CD8-positive, alpha-beta memory T cell (primary cell): Measurements from ENCODE around the gene ADAMTS20. TPM values are rescaled to one million over a fixed set of nuclear protein-coding genes. Genes with fewer than 3 reads are reported as not detected.
"Not testable (repeated sequence)": the region's sequence is repeated elsewhere in the genome, so short reads cannot be mapped to it uniquely, and the experiment has no call there.

Experiments used
- CTCF ChIA-PET: fragments of 350-600 bp; sonication (Branson Sonifier 250); formaldehyde crosslinking; loops from one replicate; lab custom pipeline; 2021; ENCODE audit warnings: antibody characterized with exemption; lab: Charles Lee
- POLR2A ChIA-PET: fragments of 350-600 bp; sonication (Branson Sonifier 250); formaldehyde crosslinking; loops from one replicate; lab custom pipeline; 2021; ENCODE audit warnings: antibody characterized with exemption; lab: Charles Lee
- DNase-seq, 5 donors: peaks; one replicate each; pipeline versions ENCODE4 v3.0.0 to v3.0.0-alpha.2; 2020 to 2022; ENCODE audit warnings: mixed read lengths in 1 of 5
- H3K27ac ChIP-seq: one replicate; pipeline ENCODE4 v1.7.0; 2013; ENCODE audit warnings: low read depth, mild to moderate bottlenecking, low read length, moderate library complexity
- H3K27me3 ChIP-seq: 2 replicates; pipeline ENCODE4 v1.7.0; 2013; ENCODE audit warnings: low read length, mild to moderate bottlenecking; ENCODE audit not compliant: insufficient read depth, poor library complexity, severe bottlenecking
- H3K36me3 ChIP-seq: 2 replicates; pipeline ENCODE4 v1.7.0; 2013; ENCODE audit warnings: mild to moderate bottlenecking, low read length, moderate library complexity; ENCODE audit not compliant: insufficient read depth
- H3K4me1 ChIP-seq: 2 replicates; pipeline ENCODE4 v1.7.0; 2013; ENCODE audit warnings: mild to moderate bottlenecking, low read length, moderate library complexity; ENCODE audit not compliant: insufficient read depth
- H3K4me3 ChIP-seq: 2 replicates; pipeline ENCODE4 v1.7.0; 2013; ENCODE audit warnings: mild to moderate bottlenecking, low read length
- H3K9me3 ChIP-seq: 2 replicates; pipeline ENCODE4 v1.7.0; 2013; ENCODE audit warnings: mild to moderate bottlenecking, low read length
- H3K27ac Mint-ChIP-seq, 8 donors: one replicate each; pipeline ENCODE4 v1.8.0; 2020 to 2021; ENCODE audit warnings: mixed read lengths in 8 of 8, mild to moderate bottlenecking in 6 of 8, inconsistent platforms in 3 of 8, moderate library complexity in 3 of 8
- H3K27me3 Mint-ChIP-seq, 2 donors: one replicate each; pipeline ENCODE4 v1.8.0; 2020 to 2021; ENCODE audit warnings: mixed read lengths in 2 of 2, mild to moderate bottlenecking in 1 of 2, moderate library complexity in 1 of 2
- H3K36me3 Mint-ChIP-seq, 3 donors: one replicate each; pipeline ENCODE4 v1.8.0; 2020 to 2021; ENCODE audit warnings: mixed read lengths in 3 of 3, inconsistent platforms in 1 of 3, mild to moderate bottlenecking in 1 of 3
- H3K4me1 Mint-ChIP-seq, 3 donors: one replicate each; pipeline ENCODE4 v1.8.0; 2020 to 2021; ENCODE audit warnings: mixed read lengths in 3 of 3, inconsistent platforms in 1 of 3, mild to moderate bottlenecking in 1 of 3
- H3K4me3 Mint-ChIP-seq, 7 donors: one replicate each; pipeline ENCODE4 v1.8.0; 2020 to 2021; ENCODE audit warnings: mixed read lengths in 7 of 7, mild to moderate bottlenecking in 6 of 7, moderate library complexity in 4 of 7, inconsistent platforms in 2 of 7
- H3K9me3 Mint-ChIP-seq, 5 donors: one replicate each; pipeline ENCODE4 v1.8.0; 2020 to 2022; ENCODE audit warnings: mixed read lengths in 5 of 5, mild to moderate bottlenecking in 3 of 5, moderate library complexity in 2 of 5, inconsistent platforms in 1 of 5
- polyA plus RNA-seq: library from polyadenylated mRNA; unstranded; fragments of 300-500 nt; fragmentation: Illumina TruSeq; gene quantifications from one replicate; pipeline ENCODE4 v1.2.3, GENCODE V29; 2021
- total RNA-seq, 2 experiments: library from RNA; stranded (reverse); gene quantifications; one replicate each; pipeline ENCODE4 v1.2.3, GENCODE V29; 2021

The ADAMTS20 gene
- total and polyA plus RNA-seq, 3 experiments from 2014 or later: not detected

GRCh38 chr12:43349863-43350262 lies 202.1 kb downstream of the ADAMTS20 start:
- Mint-ChIP-seq H3K27me3 (no peaks in the 10 kb centered on the region), H3K4me3 (no peak overlapping the region), H3K9me3 (peaks cover under 1 to 10% (median 4%) of the 10 kb centered on the region in 5 donors), H3K4me1 (no peaks in the 10 kb centered on the region), H3K36me3 (no peaks in the 10 kb centered on the region), H3K27ac (no peak overlapping the region)
- no peaks in the 10 kb centered on the region for H3K27me3 ChIP-seq
- no peak for DNase-seq
- no peak overlapping the region for H3K27ac ChIP-seq
- no peaks in the 10 kb centered on the region for H3K9me3 ChIP-seq
- no peaks in the 10 kb centered on the region for H3K4me1 ChIP-seq
- no peaks in the 10 kb centered on the region for H3K36me3 ChIP-seq
- ChIA-PET POLR2A (no interaction called here), CTCF (no interaction called here)
- H3K4me3 ChIP-seq: no peak overlapping the region

- no peak overlapping the region for H3K4me3 Mint-ChIP-seq
- DNase-seq: no peak
- no peaks in the 10 kb centered on the region for H3K36me3 Mint-ChIP-seq
- Histone ChIP-seq H3K9me3 (no peaks in the 10 kb centered on the region), H3K4me1 (no peaks in the 10 kb centered on the region), H3K27me3 (no peaks in the 10 kb centered on the region), H3K36me3 (no peaks in the 10 kb centered on the region), H3K27ac (no peak overlapping the region), H3K4me3 (no peak overlapping the region)
- no peaks in the 10 kb centered on the region for H3K27me3 Mint-ChIP-seq
- H3K9me3 Mint-ChIP-seq: peaks cover 4 to 11% (median 8%) of the 10 kb centered on the region in 5 donors
- H3K27ac Mint-ChIP-seq: no peak overlapping the region
- CTCF ChIA-PET: no interaction called here
- H3K4me1 Mint-ChIP-seq: no peaks in the 10 kb centered on the region
- POLR2A ChIA-PET: no interaction called here
These were observed 203.8 kb downstream of the ADAMTS20 start for GRCh38 chr12:43348221-43348620.

- no peaks in the 10 kb centered on the region for H3K36me3 Mint-ChIP-seq
- Histone ChIP-seq H3K27ac (no peak overlapping the region), H3K36me3 (no peaks in the 10 kb centered on the region), H3K27me3 (no peaks in the 10 kb centered on the region), H3K9me3 (no peaks in the 10 kb centered on the region), H3K4me3 (no peak overlapping the region), H3K4me1 (no peaks in the 10 kb centered on the region)
- ChIA-PET CTCF (interaction anchor here (1.7 kb wide), 1 partner anchor 11 kb away, joined by 4 read pairs; no protein-coding TSS in a partner anchor), POLR2A (no interaction called here)
- no peak overlapping the region for H3K27ac Mint-ChIP-seq
- H3K9me3 Mint-ChIP-seq: peaks cover 5 to 13% (median 10%) of the 10 kb centered on the region in 5 donors
- H3K4me1 Mint-ChIP-seq: no peaks in the 10 kb centered on the region
- DNase-seq: no peak
- no peak overlapping the region for H3K4me3 Mint-ChIP-seq
- H3K27me3 Mint-ChIP-seq: no peaks in the 10 kb centered on the region
These were observed 205.0 kb downstream of the ADAMTS20 start for GRCh38 chr12:43347026-43347425.

GRCh38 chr12:43345023-43345422 lies 207.0 kb downstream of the ADAMTS20 start:
- POLR2A ChIA-PET: no interaction called here
- Histone ChIP-seq H3K27ac (no peak overlapping the region), H3K27me3 (no peaks in the 10 kb centered on the region), H3K9me3 (no peaks in the 10 kb centered on the region), H3K36me3 (no peaks in the 10 kb centered on the region), H3K4me3 (no peak overlapping the region), H3K4me1 (no peaks in the 10 kb centered on the region)
- Mint-ChIP-seq H3K27me3 (no peaks in the 10 kb centered on the region), H3K4me3 (no peak overlapping the region), H3K4me1 (no peaks in the 10 kb centered on the region), H3K27ac (no peak overlapping the region), H3K36me3 (no peaks in the 10 kb centered on the region), H3K9me3 (peaks cover 5 to 13% (median 11%) of the 10 kb centered on the region in 5 donors)
- CTCF ChIA-PET: interaction anchor here (1.7 kb wide), 1 partner anchor 9 kb away, joined by 4 read pairs; no protein-coding TSS in a partner anchor
- DNase-seq: no peak

GRCh38 chr12:43341785-43342313 lies 210.2 kb downstream of the ADAMTS20 start:
- H3K4me3 ChIP-seq, CTCF ChIA-PET, H3K36me3 ChIP-seq, H3K36me3 Mint-ChIP-seq, H3K4me3 Mint-ChIP-seq, H3K27me3 ChIP-seq, H3K9me3 ChIP-seq, H3K27me3 Mint-ChIP-seq, H3K27ac Mint-ChIP-seq, POLR2A ChIA-PET, DNase-seq, H3K4me1 ChIP-seq, H3K27ac ChIP-seq, H3K4me1 Mint-ChIP-seq: not testable (repeated sequence)
- peaks cover 5 to 13% (median 11%) of the 10 kb centered on the region in 5 donors for H3K9me3 Mint-ChIP-seq

GRCh38 chr12:43338848-43339526 lies 213.0 kb downstream of the ADAMTS20 start:
- Histone ChIP-seq H3K9me3 (no peaks in the 10 kb centered on the region), H3K4me1 (no peaks in the 10 kb centered on the region), H3K4me3 (no peak overlapping the region), H3K27me3 (no peaks in the 10 kb centered on the region), H3K27ac (no peak overlapping the region), H3K36me3 (no peaks in the 10 kb centered on the region)
- H3K36me3 Mint-ChIP-seq: no peaks in the 10 kb centered on the region
- H3K4me3 Mint-ChIP-seq: no peak overlapping the region
- ChIA-PET POLR2A (no interaction called here), CTCF (no interaction called here)
- no peak overlapping the region for H3K27ac Mint-ChIP-seq
- no peaks in the 10 kb centered on the region for H3K4me1 Mint-ChIP-seq
- H3K27me3 Mint-ChIP-seq: no peaks in the 10 kb centered on the region
- no peak for DNase-seq
- peaks cover 0 to 8% (median 2%) of the 10 kb centered on the region in 5 donors for H3K9me3 Mint-ChIP-seq

- DNase-seq: no peak
- Mint-ChIP-seq H3K36me3 (no peaks in the 10 kb centered on the region), H3K4me1 (no peaks in the 10 kb centered on the region), H3K4me3 (no peak overlapping the region), H3K9me3 (peaks cover 0 to 8% (median 2%) of the 10 kb centered on the region in 5 donors), H3K27ac (no peak overlapping the region), H3K27me3 (no peaks in the 10 kb centered on the region)
- no peak overlapping the region for H3K27ac ChIP-seq
- H3K36me3 ChIP-seq: no peaks in the 10 kb centered on the region
- H3K9me3 ChIP-seq: no peaks in the 10 kb centered on the region
- no peaks in the 10 kb centered on the region for H3K27me3 ChIP-seq
- H3K4me1 ChIP-seq: no peaks in the 10 kb centered on the region
- POLR2A ChIA-PET: no interaction called here
- no peak overlapping the region for H3K4me3 ChIP-seq
- CTCF ChIA-PET: no interaction called here
These were observed 214.2 kb downstream of the ADAMTS20 start for GRCh38 chr12:43337571-43338444.

GRCh38 chr12:43336962-43337555 lies 214.9 kb downstream of the ADAMTS20 start:
- Histone ChIP-seq H3K27ac (no peak overlapping the region), H3K9me3 (no peaks in the 10 kb centered on the region), H3K36me3 (no peaks in the 10 kb centered on the region), H3K4me3 (no peak overlapping the region), H3K4me1 (no peaks in the 10 kb centered on the region), H3K27me3 (no peaks in the 10 kb centered on the region)
- no peaks in the 10 kb centered on the region for H3K27me3 Mint-ChIP-seq
- H3K36me3 Mint-ChIP-seq: no peaks in the 10 kb centered on the region
- CTCF ChIA-PET: no interaction called here
- H3K4me3 Mint-ChIP-seq: no peak overlapping the region
- no peaks in the 10 kb centered on the region for H3K4me1 Mint-ChIP-seq
- peaks cover 0 to 2% (median 2%) of the 10 kb centered on the region in 5 donors for H3K9me3 Mint-ChIP-seq
- no peak overlapping the region for H3K27ac Mint-ChIP-seq
- no peak for DNase-seq
- POLR2A ChIA-PET: no interaction called here
